Stomach (tissue), 9 donors: ENCODE results near the gene RFTN1. TPM values are rescaled to one million over a fixed set of nuclear protein-coding genes. Genes with fewer than 3 reads are reported as not detected.

ENCODE experiments used
- DNase-seq, 2 donors: peaks; one replicate each; pipeline versions ENCODE4 v3.0.0 to v3.0.0-alpha.2; 2013 to 2019
- H3K27ac ChIP-seq, 5 donors: fragments of 200-600 bp in 4 of 5; sonication (generic) in 4 of 5; one replicate each; pipeline ENCODE4 v1.5.1; 2013 to 2019; ENCODE audit warnings: mild to moderate bottlenecking in 1 of 5, moderate library complexity in 1 of 5
- H3K27me3 ChIP-seq, 3 donors: fragments of 200-600 bp; sonication (generic); one replicate each; pipeline ENCODE4 v1.5.1; 2017 to 2019; ENCODE audit warnings: mixed run types in 1 of 3
- H3K36me3 ChIP-seq, 4 donors: fragments of 200-600 bp; sonication (generic); 1 replicate in 3 of 4; 2 replicates in 1 of 4; pipeline ENCODE4 v1.5.1; 2016 to 2019
- H3K4me1 ChIP-seq, 4 donors: fragments of 200-600 bp; sonication (generic); one replicate each; pipeline ENCODE4 v1.5.1; 2016 to 2019
- H3K4me3 ChIP-seq, 4 donors: fragments of 200-600 bp; sonication (generic) in 3 of 4; one replicate each; pipeline ENCODE4 v1.5.1; 2016 to 2019; ENCODE audit warnings: mild to moderate bottlenecking in 1 of 4
- H3K9me3 ChIP-seq, 4 donors: fragments of 200-600 bp; sonication (generic); one replicate each; pipeline ENCODE4 v1.5.1; 2016 to 2019
- CTCF ChIP-seq, 7 experiments: fragments of 450-650 bp in 4 of 7; fragments of 200-600 bp in 3 of 7; sonication (generic) in 3 of 7; IDR thresholded peaks; one replicate each; pipeline ENCODE4 v1.5.1; 2016 to 2019; ENCODE audit warnings: antibody characterized with exemption in 7 of 7, control low read depth in 2 of 7, mild to moderate bottlenecking in 1 of 7
- EP300 ChIP-seq: sonication (generic); formaldehyde crosslinking; IDR thresholded peaks from one replicate; pipeline ENCODE4 v1.6.1; 2017; ENCODE audit warnings: antibody characterized with exemption
- POLR2A ChIP-seq, 4 donors: fragments of 450-650 bp; IDR thresholded peaks; one replicate each; pipeline ENCODE4 v1.6.1; 2016; ENCODE audit warnings: antibody characterized with exemption in 4 of 4, control low read depth in 2 of 4, mild to moderate bottlenecking in 1 of 4, moderate library complexity in 1 of 4
- POLR2AphosphoS5 ChIP-seq, 3 donors: sonication (generic); formaldehyde crosslinking; IDR thresholded peaks; one replicate each; pipeline ENCODE4 v1.6.1; 2016; ENCODE audit warnings: antibody characterized with exemption in 3 of 3
- WGBS, 5 donors: extraction: QIAGEN DNeasy Blood & Tissue Kit in 3 of 5; methylation state at CpG; one replicate each; pipeline versions ENCODE4 v1.1.5 to v1.1.7; 2013 to 2018; 5-methylcytosine and 5-hydroxymethylcytosine counted together
- intact Hi-C: fragments of 100-400 bp; cut with DNase I; formaldehyde crosslinking; loops from one replicate; pipeline ENCODE4 v1.15.1; 2023; ENCODE audit warnings: low total_unique reads
- polyA plus RNA-seq, 3 donors: library from polyadenylated mRNA; stranded (reverse); fragments of 200-250 nt; gene quantifications; one replicate each; pipeline ENCODE4 v1.2.3, GENCODE V29; 2013
- total RNA-seq, 5 donors: library from RNA; depleted of rRNA; stranded (reverse); fragments of >200 nt; gene quantifications; one replicate each; pipeline versions ENCODE4 v1.1.0 to v1.2.3, GENCODE V29; 2014 to 2016
- donor health status: healthy with polysubstance abuse.
- donor health status: Bipolar disorder and iron deficiency.
- donor health status: healthy.

Gene RFTN1
- total and polyA plus RNA-seq, 8 donors: 4.6 to 103 (median 18.9) TPM

- no peak overlapping the region for H3K27ac ChIP-seq
- WGBS, 5 donors: 25 to 74% (median 68%) methylated on average over 2 of the region's 2 CpGs
- H3K27me3 ChIP-seq: no peaks in the 10 kb centered on the region
- peak in 1 of 2 donors; percentile 45 for DNase-seq
- H3K36me3 ChIP-seq: peaks cover 3 to 58% (median 46%) of the 10 kb centered on the region in 4 donors
- H3K4me3 ChIP-seq: no peak overlapping the region
- peaks cover 0 to 12% (median 2%) of the 10 kb centered on the region in 4 donors for H3K4me1 ChIP-seq
- TF ChIP-seq CTCF (IDR thresholded peaks at IDR 0.05) (no peak), POLR2A (IDR thresholded peaks at IDR 0.05) (no peak), EP300 (no peak), POLR2AphosphoS5 (IDR thresholded peaks at IDR 0.05) (no peak)
- H3K9me3 ChIP-seq: no peaks in the 10 kb centered on the region
- intact Hi-C loops: no loop called here
These were observed 203.9 kb downstream of the RFTN1 start for GRCh38 chr3:16309558-16309957.

- Histone ChIP-seq H3K27me3 (no peaks in the 10 kb centered on the region), H3K4me1 (peaks cover 0 to 12% (median 5%) of the 10 kb centered on the region in 4 donors), H3K36me3 (peaks cover 3 to 57% (median 45%) of the 10 kb centered on the region in 4 donors), H3K9me3 (no peaks in the 10 kb centered on the region), H3K27ac (no peak overlapping the region), H3K4me3 (no peak overlapping the region)
- intact Hi-C loops: no loop called here
- TF ChIP-seq POLR2AphosphoS5 (IDR thresholded peaks at IDR 0.05) (no peak), EP300 (no peak), CTCF (IDR thresholded peaks at IDR 0.05) (no peak), POLR2A (IDR thresholded peaks at IDR 0.05) (no peak)
- 93 to 96% (median 95%) methylated on average over 1 of the region's 1 CpG for WGBS, 5 donors
- no peak for DNase-seq
These were observed 204.8 kb downstream of the RFTN1 start for GRCh38 chr3:16308727-16309126.

GRCh38 chr3:16307832-16308531 lies 205.5 kb downstream of the RFTN1 start:
- 85 to 91% (median 89%) methylated on average over 5 of the region's 5 CpGs for WGBS, 5 donors
- Histone ChIP-seq H3K4me3 (no peak overlapping the region), H3K27me3 (no peaks in the 10 kb centered on the region), H3K9me3 (no peaks in the 10 kb centered on the region), H3K27ac (no peak overlapping the region), H3K4me1 (peaks cover 0 to 12% (median 5%) of the 10 kb centered on the region in 4 donors), H3K36me3 (peaks cover 3 to 57% (median 43%) of the 10 kb centered on the region in 4 donors)
- no peak for DNase-seq
- intact Hi-C loops: no loop called here
- TF ChIP-seq POLR2AphosphoS5 (IDR thresholded peaks at IDR 0.05): no peak
- no peak for TF ChIP-seq POLR2A (IDR thresholded peaks at IDR 0.05)
- no peak for TF ChIP-seq EP300
- TF ChIP-seq CTCF (IDR thresholded peaks at IDR 0.05): no peak

- no peak for TF ChIP-seq CTCF (IDR thresholded peaks at IDR 0.05)
- no peak for TF ChIP-seq EP300
- TF ChIP-seq POLR2AphosphoS5 (IDR thresholded peaks at IDR 0.05): no peak
- TF ChIP-seq POLR2A (IDR thresholded peaks at IDR 0.05): no peak
- H3K9me3 ChIP-seq: no peaks in the 10 kb centered on the region
- H3K27ac ChIP-seq: no peak overlapping the region
- H3K4me1 ChIP-seq: peaks cover 0 to 7% (median 0%) of the 10 kb centered on the region in 4 donors
- peak in 1 of 2 donors; percentile 25 for DNase-seq
- peaks cover 3 to 68% (median 49%) of the 10 kb centered on the region in 4 donors for H3K36me3 ChIP-seq
- intact Hi-C loops: no loop called here
- H3K4me3 ChIP-seq: no peak overlapping the region
- WGBS, 5 donors: 83 to 93% (median 92%) methylated on average over 7 of the region's 7 CpGs
- H3K27me3 ChIP-seq: no peaks in the 10 kb centered on the region
These were observed 208.4 kb downstream of the RFTN1 start for GRCh38 chr3:16305111-16305541.
